Choroid plexus epithelial cell (primary cell): ENCODE results near the gene GSG1L.
"Not testable (repeated sequence)": the region's sequence is repeated elsewhere in the genome, so short reads cannot be mapped to it uniquely, and the experiment has no call there.

Source experiments
- DNase-seq: peaks from one replicate; pipeline ENCODE4 v3.0.0-alpha.2; 2010; ENCODE audit warnings: low read depth
- H3K4me3 ChIP-seq: 2 replicates; pipeline ENCODE4 v1.5.1; 2011; ENCODE audit warnings: low read depth, mild to moderate bottlenecking, control low read depth, low read length, moderate library complexity
- TF ChIP-seq, protein P1 (sequence below): conservative IDR thresholded peaks from 2 replicates; pipeline ENCODE4 v1.5.1; 2011; ENCODE audit warnings: low read depth, mild to moderate bottlenecking, control low read depth, inconsistent platforms, low read length, moderate library complexity

The GSG1L gene

DNA sequence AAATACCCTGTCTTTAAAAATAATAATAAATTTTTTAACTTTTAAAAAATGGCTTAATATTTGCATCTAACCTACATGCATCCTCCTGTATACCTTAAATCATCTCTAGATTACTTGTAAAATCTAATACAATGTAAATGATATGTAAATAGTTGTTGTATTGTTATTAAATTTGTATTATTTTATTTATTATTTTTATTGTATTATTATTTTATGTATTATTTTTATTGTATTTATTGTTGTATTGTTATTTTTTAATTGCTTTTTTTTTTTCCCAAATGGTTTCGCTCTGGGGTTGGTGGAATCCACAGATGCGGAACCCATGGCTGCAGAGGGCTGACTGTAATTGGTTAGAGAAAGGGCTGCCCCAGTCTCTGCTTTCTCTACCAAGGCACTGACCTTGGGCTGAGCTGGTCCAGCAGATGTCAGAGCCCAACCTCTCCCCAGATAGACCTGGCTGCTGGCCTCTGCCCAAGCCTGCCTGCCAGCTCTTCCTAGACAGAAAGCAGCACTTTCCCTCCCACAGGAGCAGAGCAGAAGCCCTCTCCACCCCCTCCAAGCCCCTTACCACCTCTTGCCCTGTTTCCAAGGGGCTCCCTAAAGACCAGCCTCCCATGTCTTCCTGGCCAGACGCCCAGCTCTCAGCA, 183.8 kb downstream of the GSG1L start:
- TF ChIP-seq, protein P1, sequence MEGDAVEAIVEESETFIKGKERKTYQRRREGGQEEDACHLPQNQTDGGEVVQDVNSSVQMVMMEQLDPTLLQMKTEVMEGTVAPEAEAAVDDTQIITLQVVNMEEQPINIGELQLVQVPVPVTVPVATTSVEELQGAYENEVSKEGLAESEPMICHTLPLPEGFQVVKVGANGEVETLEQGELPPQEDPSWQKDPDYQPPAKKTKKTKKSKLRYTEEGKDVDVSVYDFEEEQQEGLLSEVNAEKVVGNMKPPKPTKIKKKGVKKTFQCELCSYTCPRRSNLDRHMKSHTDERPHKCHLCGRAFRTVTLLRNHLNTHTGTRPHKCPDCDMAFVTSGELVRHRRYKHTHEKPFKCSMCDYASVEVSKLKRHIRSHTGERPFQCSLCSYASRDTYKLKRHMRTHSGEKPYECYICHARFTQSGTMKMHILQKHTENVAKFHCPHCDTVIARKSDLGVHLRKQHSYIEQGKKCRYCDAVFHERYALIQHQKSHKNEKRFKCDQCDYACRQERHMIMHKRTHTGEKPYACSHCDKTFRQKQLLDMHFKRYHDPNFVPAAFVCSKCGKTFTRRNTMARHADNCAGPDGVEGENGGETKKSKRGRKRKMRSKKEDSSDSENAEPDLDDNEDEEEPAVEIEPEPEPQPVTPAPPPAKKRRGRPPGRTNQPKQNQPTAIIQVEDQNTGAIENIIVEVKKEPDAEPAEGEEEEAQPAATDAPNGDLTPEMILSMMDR: no peak
- DNase-seq: no peak
- H3K4me3 ChIP-seq: no peak overlapping the region

DNA sequence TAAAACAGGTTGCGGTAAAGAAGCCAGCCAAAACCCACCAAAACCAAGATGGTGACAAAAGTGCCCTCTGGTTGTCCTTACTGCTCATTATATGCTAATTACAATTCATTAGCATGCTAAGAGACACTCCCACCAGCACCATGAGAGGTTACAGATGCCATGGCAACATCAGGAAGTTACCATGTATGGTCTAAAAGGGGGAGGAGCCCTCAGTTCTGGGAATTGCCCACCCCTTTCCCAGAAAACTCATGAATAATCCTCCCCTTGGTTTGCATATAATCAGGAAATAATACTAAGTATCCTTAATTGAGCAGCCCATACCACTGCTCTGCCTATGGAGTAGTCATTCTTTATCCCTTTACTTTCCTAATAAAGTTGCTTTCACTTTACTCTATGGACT, 190.9 kb downstream of the GSG1L start:
- H3K4me3 ChIP-seq, DNase-seq: not testable (repeated sequence)

DNA sequence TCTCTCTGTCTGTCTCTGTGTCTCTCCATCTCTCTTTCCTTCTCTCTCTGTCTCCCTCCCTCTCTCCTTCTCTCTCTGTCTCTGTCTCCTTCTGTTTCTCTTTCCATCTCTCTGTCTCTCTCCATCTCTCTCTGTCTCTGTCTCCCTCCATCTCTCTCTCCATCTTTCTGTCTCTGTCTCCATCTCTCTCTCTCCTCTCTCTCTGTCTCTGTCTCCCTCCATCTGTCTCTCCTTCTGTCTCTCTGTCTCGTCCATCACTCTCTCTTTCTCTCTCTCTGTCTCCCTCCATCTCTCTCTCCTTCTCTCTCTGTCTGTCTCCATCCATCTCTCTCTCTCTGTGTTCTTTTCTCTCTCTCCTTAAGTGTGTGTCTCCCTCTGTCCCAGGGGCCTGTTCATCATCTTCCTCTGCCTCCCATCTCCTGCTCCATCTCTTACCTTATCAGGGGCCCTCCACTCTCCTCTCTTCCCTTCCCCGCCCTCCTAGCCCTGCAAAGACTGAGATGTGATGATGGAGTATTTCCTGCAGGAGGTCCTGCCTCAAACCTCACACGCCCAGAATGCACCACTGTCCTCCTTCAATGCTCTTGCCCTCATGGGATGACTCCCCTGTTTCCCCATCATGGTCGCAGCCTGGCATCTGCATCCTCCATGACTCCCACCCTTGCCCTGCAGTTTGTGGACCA, 193.3 kb downstream of the GSG1L start:
- no peak overlapping the region for H3K4me3 ChIP-seq
- no peak for DNase-seq
- TF ChIP-seq, protein P1: no peak

DNA sequence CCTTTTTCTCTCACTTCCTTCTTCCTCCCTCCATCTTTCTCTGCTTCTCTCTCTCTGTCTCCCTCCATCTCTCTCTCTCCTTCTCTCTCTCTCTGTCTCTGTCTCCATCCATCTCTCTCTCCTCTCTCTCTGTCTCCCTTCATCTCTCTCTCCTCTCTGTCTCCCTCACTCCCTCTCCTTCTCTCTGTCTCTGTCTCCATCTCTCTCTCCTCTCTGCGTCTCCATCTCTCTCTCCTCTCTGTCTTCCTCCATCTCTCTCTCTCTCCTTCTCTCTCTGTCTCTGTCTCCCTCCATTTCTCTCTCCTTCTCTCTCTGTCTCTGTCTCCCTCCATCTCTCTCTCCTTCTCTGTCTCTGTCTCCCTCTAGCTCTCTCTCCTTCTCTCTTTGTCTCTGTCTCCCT, 194.1 kb downstream of the GSG1L start:
- no peak for DNase-seq

DNA sequence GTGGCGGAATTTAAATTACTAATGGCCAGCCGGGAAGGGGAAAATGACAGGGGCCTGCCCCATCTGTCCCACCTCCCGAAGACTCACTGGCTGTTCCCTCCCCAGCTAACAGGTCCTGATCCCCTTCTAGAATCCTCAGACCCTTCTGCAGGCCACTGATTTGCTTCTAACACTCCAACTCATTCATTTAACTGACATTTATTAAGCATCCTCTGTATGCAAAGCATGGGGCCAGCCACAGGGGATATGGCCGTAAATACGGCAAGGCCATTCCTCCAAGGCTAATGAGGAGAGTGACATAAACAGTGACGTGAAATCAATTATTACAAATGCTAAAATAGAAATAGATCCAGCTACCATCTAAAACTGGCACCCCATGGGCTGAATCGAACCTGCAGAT, 195.3 kb downstream of the GSG1L start:
- TF ChIP-seq, protein P1: no peak
- DNase-seq: no peak
- H3K4me3 ChIP-seq: no peak overlapping the region

More for the DNA sequence above, 194.1 kb downstream of the GSG1L start:
- TF ChIP-seq, protein P1: no peak
- no peak overlapping the region for H3K4me3 ChIP-seq

DNA sequence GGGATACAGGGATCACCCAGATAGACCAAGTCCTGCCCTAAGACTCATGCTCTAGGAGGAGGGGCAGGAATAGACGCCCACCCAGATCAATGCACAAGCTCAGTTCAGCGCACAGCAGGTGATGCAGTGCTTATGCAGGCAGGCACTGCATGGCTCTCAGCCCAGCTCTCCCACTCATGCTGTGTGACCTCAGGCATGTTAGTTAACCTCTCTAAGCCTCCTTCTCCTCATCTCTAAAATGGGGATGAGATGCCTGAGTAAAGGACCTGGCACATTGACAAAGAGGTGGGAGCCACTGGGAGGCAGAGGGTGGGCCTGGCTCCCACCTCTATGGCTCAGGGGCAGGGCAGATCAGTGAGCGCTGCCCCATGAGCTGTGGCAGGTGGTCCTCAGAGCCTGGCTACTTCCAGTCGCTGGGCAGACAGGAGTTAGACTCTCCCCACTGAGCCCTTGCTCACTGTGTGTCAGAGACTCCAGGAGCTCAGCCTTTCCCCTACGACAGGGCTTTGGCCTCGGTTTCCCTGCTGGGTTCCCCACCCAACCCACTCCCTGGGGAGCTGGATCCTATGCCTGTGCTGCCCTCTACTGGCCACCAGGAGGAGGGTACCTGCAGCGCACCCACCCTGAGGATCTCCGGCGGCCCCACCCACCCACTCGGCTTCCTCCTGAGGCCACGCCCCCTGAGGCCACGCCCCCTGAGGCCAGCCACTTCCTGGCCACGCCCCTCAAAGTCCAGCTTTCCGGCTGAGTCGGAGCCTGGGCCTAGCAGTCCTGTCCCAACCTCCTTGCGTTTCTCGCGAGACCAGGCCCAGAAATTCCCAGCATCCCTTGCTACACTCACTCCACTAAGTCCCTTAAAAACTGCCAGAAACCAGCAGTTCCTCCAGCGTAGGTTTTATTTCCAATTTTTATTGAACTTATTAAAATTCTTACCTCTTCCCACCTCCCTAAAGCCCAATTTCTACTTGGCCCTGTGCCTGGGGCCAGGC, 196.1 kb downstream of the GSG1L start:
- no peak overlapping the region for H3K4me3 ChIP-seq
- peak; percentile 84 for DNase-seq
- TF ChIP-seq, protein P1: peak; percentile 79

DNA sequence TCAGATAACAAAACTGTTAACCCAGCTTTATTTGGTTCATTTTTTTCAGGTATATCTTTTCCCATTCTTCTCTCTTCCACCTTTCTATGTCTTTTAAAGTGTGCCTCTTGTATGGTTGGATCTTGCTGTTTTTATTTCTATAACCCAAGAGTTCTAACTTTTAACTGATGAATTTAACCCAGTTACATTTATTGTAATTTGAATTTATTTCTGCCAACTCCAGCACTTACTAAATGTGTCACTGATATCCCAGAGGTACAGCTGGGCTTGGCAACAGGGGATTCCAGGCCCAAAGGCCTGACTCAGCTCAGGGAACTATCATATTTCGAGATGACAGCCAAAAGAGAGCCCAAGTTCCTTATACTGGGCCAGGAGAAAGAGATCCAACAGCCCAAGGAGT, 200.1 kb downstream of the GSG1L start:
- TF ChIP-seq, protein P1: no peak
- H3K4me3 ChIP-seq: no peak overlapping the region
- no peak for DNase-seq
